Keratinocyte (primary cell): ENCODE measurements around the gene SORBS1.

ENCODE experiments used
- EZH2 ChIP-seq: IDR thresholded peaks from one replicate; pipeline ENCODE4 v1.6.1; 2012; ENCODE audit warnings: inconsistent platforms, mild to moderate bottlenecking, low read length, moderate library complexity
- TF ChIP-seq, protein P1 (sequence below), 3 experiments: IDR thresholded peaks in 1 of 3; conservative IDR thresholded peaks in 1 of 3; optimal IDR thresholded peaks in 1 of 3; 2 replicates in 2 of 3; 3 replicates in 1 of 3; pipeline versions ENCODE3 to v1.5.1; 2011; ENCODE audit warnings: low read length in 3 of 3, mild to moderate bottlenecking in 3 of 3, moderate library complexity in 2 of 3, control low read depth in 1 of 3, inconsistent platforms in 1 of 3; ENCODE audit not compliant: insufficient read depth in 2 of 3; ENCODE audit errors: extremely low read depth in 1 of 3

DNA sequence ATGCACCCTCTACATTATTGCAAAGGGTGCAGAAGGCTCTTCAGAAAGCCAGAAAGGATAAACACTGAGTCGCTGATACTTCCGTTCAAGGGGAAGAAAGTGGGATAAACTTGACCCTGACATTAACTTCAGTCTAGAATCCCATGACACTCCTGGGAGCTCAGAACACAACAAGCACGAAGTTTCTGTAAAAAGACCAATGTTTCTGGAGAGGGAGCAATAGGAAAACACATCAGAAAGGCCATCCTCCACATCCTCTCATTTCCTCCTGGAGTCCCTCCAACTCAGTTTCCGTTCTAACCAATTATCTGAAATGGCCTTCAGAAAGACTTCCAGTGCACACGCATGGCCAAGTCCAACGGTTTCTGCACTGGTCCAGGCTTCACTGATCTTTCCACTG is 113.5 kb downstream of the SORBS1 start:
- no peak for TF ChIP-seq EZH2
- TF ChIP-seq, protein P1, sequence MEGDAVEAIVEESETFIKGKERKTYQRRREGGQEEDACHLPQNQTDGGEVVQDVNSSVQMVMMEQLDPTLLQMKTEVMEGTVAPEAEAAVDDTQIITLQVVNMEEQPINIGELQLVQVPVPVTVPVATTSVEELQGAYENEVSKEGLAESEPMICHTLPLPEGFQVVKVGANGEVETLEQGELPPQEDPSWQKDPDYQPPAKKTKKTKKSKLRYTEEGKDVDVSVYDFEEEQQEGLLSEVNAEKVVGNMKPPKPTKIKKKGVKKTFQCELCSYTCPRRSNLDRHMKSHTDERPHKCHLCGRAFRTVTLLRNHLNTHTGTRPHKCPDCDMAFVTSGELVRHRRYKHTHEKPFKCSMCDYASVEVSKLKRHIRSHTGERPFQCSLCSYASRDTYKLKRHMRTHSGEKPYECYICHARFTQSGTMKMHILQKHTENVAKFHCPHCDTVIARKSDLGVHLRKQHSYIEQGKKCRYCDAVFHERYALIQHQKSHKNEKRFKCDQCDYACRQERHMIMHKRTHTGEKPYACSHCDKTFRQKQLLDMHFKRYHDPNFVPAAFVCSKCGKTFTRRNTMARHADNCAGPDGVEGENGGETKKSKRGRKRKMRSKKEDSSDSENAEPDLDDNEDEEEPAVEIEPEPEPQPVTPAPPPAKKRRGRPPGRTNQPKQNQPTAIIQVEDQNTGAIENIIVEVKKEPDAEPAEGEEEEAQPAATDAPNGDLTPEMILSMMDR (optimal IDR thresholded peaks at IDR 0.05 in 1 of 3, IDR thresholded peaks at IDR 0.05 in 1 of 3, conservative IDR thresholded peaks at IDR 0.05 in 1 of 3; ENCODE audit: extremely low read depth in 1 of 3, insufficient read depth in 2 of 3, low read length in 3 of 3) = no peak
